SW480 (cell line): Measurements from ENCODE around the gene MTSS2.
"Not testable (repeated sequence)": the region's sequence is repeated elsewhere in the genome, so short reads cannot be mapped to it uniquely, and the experiment has no call there.

Experiments used
- DNase-seq: peaks from one replicate; pipeline ENCODE4 v3.0.0-alpha.2; 2016; ENCODE audit warnings: low spot score

Gene MTSS2

GRCh38 chr16:70674221-70675014 lies 11.4 kb downstream of the MTSS2 start:
- no peak for DNase-seq

- not testable (repeated sequence) for DNase-seq
Measured at GRCh38 chr16:70670938-70671337, 14.9 kb downstream of the MTSS2 start.

DNA sequence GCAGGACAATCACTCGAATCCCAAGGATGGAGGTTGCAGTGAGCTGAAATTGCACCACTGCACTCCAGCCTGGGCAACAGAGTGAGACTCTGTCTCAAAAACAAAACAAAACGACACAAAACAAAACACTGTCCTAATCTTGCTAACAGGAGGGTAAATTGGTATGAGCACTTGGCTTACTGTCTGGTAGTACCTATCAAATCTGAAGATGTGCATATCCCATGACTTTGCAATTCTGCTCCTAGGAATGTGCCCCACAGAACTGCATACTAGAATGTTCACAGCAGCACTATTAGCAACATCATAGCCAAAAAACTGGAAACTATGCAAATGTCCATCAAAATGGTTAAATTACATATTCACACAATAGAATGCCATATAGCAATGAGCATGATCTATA lies 15.7 kb downstream of the MTSS2 start:
- no peak for DNase-seq

- DNase-seq, result no peak
Measured at GRCh38 chr16:70665806-70666735, 19.8 kb downstream of the MTSS2 start.

DNA sequence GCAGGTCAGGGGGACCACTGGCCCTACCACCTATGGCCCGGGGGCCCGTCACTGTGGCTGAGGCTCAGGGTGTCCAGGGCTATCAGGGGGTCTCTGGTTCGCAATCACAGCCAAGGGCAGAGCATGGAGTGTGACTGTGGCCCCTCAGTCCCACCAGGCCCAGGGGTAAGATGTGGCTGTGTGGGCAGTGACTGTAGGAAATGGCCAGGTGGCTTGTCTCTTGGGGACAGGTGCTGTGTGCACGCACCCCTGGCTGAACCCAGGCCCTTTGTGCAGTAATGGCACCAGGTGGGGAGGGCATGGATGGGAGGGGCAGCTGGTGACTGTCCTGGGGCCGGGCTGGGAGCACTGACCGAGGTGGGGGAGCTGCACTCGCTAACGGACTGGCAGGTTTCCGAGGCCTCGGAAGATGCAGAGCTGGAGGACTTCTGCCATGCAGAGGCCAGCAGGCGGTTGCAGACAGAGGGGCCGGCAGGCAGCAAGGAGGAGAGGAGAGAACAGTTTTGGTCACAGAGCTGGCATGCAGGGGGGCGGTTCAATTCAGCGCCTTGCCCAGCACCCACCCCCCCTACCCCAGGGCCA lies 20.6 kb downstream of the MTSS2 start:
- no peak for DNase-seq

GRCh38 chr16:70664325-70665112 lies 21.3 kb downstream of the MTSS2 start:
- no peak for DNase-seq

- no peak for DNase-seq
Measured at GRCh38 chr16:70663524-70664324, 22.1 kb downstream of the MTSS2 start.

GRCh38 chr16:70662991-70663523 lies 22.8 kb downstream of the MTSS2 start:
- no peak for DNase-seq

DNA sequence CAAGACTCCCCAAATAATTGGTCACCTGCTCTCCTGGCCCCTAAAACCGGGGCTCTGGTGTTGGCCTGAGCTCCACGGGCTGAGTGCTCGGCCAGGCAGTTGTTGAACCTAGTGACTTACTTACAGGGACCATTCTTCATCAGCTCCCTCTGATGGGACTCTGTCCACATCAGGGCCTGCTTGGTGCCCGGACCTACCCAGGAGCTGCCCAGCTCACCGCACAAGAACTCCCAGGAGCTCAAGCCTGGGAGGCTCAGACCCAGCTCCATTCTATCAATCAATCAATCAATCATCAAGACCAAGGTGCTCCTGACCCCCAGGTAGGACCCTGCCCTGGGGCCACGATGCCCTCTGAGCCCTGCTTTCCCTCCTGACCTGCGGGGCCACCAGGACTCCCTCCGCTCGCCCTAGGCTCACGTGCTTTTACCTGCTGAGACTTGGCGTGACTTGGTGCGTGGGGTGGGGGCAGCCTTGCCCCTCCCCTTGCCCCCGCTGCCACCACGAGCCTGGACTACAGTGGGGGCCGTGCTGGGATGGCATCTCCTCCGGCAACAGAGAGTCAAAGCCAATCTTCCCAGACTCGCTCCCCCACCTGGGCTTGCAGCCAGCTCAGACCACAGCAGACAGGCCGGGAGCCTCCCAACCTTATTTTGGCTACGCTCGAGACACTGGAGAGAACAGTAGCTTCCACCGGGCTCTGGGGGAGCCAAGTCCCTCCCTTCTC lies 23.8 kb downstream of the MTSS2 start:
- no peak for DNase-seq

DNA sequence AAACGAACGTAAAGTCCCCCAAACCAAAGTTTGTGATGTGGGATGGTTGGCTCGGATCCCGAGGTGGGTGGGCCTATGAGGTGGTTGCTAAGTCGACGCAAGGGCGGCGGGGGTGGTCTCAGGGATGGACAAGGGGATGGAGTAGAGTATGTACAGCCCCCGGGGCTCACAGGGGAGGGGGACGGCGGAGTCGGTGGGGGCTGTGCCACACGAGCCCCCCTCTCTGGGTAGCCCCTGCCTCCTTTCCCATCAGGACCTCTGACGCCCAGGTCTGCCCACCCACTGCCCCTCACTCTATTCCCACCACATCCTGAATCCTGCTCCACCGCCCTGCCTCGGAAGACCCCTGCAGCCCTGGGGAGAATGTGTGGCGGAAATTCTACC lies 24.3 kb downstream of the MTSS2 start:
- no peak for DNase-seq

GRCh38 chr16:70660672-70661350 lies 25.0 kb downstream of the MTSS2 start:
- no peak for DNase-seq

- no peak for DNase-seq
Measured at GRCh38 chr16:70659953-70660671, 25.7 kb downstream of the MTSS2 start.

GRCh38 chr16:70659546-70659945 lies 26.3 kb downstream of the MTSS2 start:
- no peak for DNase-seq

GRCh38 chr16:70658921-70659320 lies 26.9 kb downstream of the MTSS2 start:
- DNase-seq, result no peak

DNA sequence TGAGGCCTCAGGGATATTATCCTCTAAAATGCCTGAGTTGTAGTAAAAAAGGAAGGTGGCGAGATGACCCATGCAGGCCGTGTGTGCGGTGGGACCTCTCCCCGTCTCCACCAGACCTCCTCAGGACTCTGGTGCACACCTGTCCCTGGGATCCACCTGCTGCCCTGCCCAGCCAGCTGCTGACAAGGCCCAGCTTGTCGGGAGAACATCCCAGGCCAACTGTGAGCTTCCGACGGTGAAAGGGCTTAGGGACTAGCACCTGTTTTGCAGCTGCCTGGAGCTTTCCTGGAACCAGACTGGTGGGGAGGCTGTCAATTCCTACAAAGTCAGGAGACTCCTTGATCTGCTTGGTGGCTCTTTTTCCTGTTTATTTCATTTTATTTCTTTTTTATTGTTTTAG lies 27.9 kb downstream of the MTSS2 start:
- no peak for DNase-seq

GRCh38 chr16:70656712-70657263 lies 29.1 kb downstream of the MTSS2 start:
- DNase-seq, result no peak

GRCh38 chr16:70656065-70656711 lies 29.7 kb downstream of the MTSS2 start:
- DNase-seq, result no peak
